HL-60 (cell line): ENCODE data around the gene SUCO.

Source experiments
- REST ChIP-seq: IDR thresholded peaks from 2 replicates; pipeline ENCODE4 v1.6.1; 2012; ENCODE audit warnings: low read depth; ENCODE audit not compliant: insufficient replicate concordance
- TF ChIP-seq, protein P1 (sequence below): IDR thresholded peaks from one replicate; pipeline ENCODE4 v1.5.1; 2011; ENCODE audit warnings: low read length, control low read depth, inconsistent platforms; ENCODE audit not compliant: insufficient read depth

GRCh38 chr1:172515927-172516326 is 17.0 kb upstream of the SUCO start:
- TF ChIP-seq, protein P1, sequence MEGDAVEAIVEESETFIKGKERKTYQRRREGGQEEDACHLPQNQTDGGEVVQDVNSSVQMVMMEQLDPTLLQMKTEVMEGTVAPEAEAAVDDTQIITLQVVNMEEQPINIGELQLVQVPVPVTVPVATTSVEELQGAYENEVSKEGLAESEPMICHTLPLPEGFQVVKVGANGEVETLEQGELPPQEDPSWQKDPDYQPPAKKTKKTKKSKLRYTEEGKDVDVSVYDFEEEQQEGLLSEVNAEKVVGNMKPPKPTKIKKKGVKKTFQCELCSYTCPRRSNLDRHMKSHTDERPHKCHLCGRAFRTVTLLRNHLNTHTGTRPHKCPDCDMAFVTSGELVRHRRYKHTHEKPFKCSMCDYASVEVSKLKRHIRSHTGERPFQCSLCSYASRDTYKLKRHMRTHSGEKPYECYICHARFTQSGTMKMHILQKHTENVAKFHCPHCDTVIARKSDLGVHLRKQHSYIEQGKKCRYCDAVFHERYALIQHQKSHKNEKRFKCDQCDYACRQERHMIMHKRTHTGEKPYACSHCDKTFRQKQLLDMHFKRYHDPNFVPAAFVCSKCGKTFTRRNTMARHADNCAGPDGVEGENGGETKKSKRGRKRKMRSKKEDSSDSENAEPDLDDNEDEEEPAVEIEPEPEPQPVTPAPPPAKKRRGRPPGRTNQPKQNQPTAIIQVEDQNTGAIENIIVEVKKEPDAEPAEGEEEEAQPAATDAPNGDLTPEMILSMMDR: no peak
- no peak for TF ChIP-seq REST
